ENCODE measurements around the gene CASP3.

DNA sequence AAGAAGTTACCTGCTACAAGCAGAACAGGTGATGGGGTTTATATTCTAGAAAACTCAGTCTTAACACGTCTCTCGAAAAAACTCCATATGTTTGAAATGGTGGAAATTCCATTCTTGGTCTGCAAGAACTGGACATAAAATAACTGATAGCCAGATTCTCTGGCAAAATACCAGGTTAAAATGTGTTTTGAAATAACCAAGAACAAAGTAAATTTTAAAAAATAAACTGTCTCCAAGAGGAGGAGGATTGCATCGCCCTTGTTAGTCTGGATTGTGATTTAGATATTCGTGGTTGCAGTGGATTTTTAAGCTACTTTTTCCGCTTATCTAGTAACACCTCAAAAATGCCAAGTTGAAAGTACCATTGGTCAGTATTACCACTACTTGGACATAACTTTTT is 43.8 kb upstream of the CASP3 start:
- TF ChIP-seq POLR2AphosphoS5 (IDR thresholded peaks at IDR 0.05; ENCODE audit: low read depth, low read length) = no peak
- TF ChIP-seq POLR2A (IDR thresholded peaks at IDR 0.05; ENCODE audit: low read depth, low read length) = no peak

All from GM12891 (cell line).